HFFc6 (cell line): ENCODE data around the gene CACNA1H. TPM values are rescaled to one million over a fixed set of nuclear protein-coding genes. Genes with fewer than 3 reads are reported as not detected.

Source experiments
- DNase-seq: peaks from one replicate; pipeline ENCODE4 v3.0.0-alpha.2; 2018
- H3K27ac Mint-ChIP-seq: 2 replicates; pipeline ENCODE4 v1.8.0; 2020; ENCODE audit warnings: mild to moderate bottlenecking, mixed read lengths
- H3K27me3 Mint-ChIP-seq: 2 replicates; pipeline ENCODE4 v1.8.0; 2021; ENCODE audit warnings: mild to moderate bottlenecking, moderate library complexity, mixed read lengths; ENCODE audit not compliant: insufficient read depth
- H3K36me3 Mint-ChIP-seq: 2 replicates; pipeline ENCODE4 v1.8.0; 2021; ENCODE audit warnings: low read depth, mixed read lengths
- H3K4me1 Mint-ChIP-seq: 2 replicates; pipeline ENCODE4 v1.8.0; 2020; ENCODE audit warnings: low read depth, mixed read lengths
- H3K4me3 Mint-ChIP-seq: 2 replicates; pipeline ENCODE4 v1.8.0; 2020; ENCODE audit warnings: mild to moderate bottlenecking, moderate library complexity, mixed read lengths
- H3K9me3 Mint-ChIP-seq: 2 replicates; pipeline ENCODE4 v1.8.0; 2020; ENCODE audit warnings: mild to moderate bottlenecking, mixed read lengths
- total RNA-seq, 6 experiments: library from RNA; stranded (reverse); fragmentation: NEBNext Ultra II Directional; extraction: Animal tissue kit (Norgen Biotek cat#: 25700); gene quantifications; 2 replicates in 1 of 6; 3 replicates in 5 of 6; pipeline ENCODE4 v1.2.3, GENCODE V29; 2021
- TF ChIP-seq, protein P1 (sequence below): fragments of 200-600 bp; sonication (generic); IDR thresholded peaks from 2 replicates; pipeline ENCODE4 v1.5.0; 2021; ENCODE audit warnings: antibody characterized with exemption, mild to moderate bottlenecking

CACNA1H gene
- total RNA-seq, 6 experiments from 2014 or later, result 0.03 to 0.05 TPM; not detected in 4

DNA sequence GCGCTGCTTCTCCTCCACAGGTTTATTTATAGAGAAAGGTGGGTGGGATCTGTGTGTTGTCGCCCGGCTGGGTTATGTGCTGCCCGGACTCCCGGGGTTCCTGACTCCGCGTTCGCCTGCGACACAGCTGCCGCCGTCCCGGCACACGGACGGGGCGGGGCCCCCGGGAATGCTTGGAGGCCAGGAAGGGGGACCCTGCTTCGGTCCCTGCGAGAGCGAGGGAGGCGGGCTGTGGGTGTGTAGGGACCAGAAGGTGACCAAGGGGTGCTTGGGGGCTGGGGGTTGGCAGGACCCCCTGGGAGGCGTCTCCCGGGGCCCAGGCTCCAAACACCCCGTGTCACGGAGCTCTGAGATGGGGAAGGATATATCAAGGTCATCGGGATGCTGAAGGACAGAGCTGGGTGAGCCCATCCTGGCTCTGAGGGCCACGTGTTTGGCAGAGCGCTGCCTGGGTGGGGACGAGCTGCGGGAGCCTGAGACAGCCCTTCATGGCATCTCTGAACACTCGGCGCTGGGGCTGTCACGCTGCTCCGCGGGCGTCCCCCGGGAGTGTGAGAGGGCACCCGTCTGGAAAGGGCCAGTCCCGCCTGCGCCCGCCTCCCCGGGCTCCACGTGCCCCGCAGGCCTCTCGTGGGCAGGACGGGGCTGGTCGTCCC is 4.2 kb downstream of the CACNA1H start:
- Mint-ChIP-seq H3K27me3 (peaks cover 2% of the 10 kb centered on the region), H3K36me3 (no peaks in the 10 kb centered on the region), H3K4me1 (no peaks in the 10 kb centered on the region), H3K27ac (no peak overlapping the region), H3K4me3 (no peak overlapping the region), H3K9me3 (no peaks in the 10 kb centered on the region)
- no peak for DNase-seq
- TF ChIP-seq, protein P1, sequence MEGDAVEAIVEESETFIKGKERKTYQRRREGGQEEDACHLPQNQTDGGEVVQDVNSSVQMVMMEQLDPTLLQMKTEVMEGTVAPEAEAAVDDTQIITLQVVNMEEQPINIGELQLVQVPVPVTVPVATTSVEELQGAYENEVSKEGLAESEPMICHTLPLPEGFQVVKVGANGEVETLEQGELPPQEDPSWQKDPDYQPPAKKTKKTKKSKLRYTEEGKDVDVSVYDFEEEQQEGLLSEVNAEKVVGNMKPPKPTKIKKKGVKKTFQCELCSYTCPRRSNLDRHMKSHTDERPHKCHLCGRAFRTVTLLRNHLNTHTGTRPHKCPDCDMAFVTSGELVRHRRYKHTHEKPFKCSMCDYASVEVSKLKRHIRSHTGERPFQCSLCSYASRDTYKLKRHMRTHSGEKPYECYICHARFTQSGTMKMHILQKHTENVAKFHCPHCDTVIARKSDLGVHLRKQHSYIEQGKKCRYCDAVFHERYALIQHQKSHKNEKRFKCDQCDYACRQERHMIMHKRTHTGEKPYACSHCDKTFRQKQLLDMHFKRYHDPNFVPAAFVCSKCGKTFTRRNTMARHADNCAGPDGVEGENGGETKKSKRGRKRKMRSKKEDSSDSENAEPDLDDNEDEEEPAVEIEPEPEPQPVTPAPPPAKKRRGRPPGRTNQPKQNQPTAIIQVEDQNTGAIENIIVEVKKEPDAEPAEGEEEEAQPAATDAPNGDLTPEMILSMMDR, result no peak

DNA sequence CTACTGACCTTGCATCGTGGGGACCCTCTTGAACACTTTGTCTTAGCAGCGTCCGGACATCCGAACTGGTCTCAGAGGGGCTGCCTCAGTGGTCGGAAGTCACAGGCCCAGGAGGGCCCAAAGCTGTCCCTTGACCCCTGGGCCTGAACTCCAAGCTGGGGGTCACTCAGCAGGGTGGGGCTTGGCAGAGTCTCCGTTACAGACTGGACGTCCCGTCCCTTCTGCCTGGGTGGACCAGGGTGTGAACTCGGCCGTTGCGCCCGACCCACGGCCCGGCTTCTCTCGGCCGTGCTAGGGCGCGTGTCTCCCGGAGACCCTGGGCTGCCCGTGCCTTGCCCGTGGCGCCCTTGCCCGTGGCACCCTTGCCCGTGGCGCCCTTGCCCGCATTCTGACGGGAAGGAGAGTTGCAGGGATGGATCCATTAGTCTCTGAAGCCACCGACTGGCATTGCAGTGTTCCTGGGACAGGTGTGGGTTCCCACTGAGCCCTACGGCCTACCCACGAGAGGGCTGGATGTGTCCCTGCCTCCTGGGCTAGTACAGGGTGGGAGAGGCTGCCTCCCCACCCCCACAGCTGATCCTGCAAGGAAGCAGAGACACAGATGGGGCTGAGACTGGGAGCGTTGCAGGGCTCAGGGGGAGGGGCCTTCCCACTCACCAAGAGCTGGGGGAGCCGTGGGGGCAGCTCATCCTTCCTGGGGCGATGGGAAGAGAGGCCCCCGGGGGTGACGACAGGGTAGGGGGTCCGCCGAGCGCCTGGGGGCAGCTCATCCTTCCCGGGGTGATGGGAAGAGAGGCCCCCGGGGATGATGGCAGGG is 4.9 kb downstream of the CACNA1H start:
- no peak overlapping the region for H3K4me3 Mint-ChIP-seq
- no peaks in the 10 kb centered on the region for H3K36me3 Mint-ChIP-seq
- H3K27me3 Mint-ChIP-seq, result peaks cover 2% of the 10 kb centered on the region
- no peaks in the 10 kb centered on the region for H3K9me3 Mint-ChIP-seq
- H3K27ac Mint-ChIP-seq, result no peak overlapping the region
- no peak for DNase-seq
- H3K4me1 Mint-ChIP-seq, result no peaks in the 10 kb centered on the region
- TF ChIP-seq, protein P1, result no peak

DNA sequence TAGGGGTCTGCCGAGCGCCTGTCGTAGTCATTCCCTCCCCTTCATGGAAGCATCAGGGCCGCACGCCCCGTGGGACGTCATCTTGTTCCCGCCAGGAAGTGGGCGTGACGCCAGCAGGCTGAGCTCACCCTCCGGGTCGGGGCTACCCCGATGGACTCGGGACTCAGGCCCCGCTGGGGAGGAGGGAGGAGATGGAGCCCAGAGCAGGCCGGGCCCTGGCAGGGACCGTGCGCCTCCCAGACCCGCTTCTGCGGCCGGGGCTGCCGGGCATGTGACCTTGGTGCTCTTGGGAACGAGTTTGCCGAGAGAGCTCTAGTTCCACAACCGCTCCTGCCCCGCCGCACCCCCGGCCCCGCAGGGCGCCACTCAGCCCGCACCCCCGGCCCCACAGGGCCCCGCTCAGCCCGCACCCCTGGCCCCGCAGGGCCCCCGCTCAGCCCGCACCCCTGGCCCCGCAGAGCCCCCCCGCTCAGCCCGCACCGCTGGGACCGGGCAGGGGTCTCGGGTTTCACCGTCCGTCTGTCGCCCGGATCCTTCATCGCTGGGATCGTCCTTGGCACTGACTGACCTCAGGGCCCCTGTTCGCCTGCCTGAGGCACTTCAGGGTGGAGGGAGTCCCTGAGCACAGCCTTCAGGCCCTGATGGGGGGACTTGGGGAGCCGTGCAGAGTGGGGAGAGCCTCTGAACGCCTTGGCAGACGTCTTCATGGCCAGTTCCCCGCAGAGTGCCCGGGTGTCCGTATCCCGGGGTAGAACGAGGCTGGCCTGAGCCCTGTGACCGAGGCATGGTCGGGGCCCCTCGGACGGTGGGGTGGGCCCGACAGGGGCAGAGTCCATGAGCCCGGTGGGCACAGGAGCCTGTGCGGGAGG is 5.8 kb downstream of the CACNA1H start:
- Mint-ChIP-seq H3K36me3 (no peaks in the 10 kb centered on the region), H3K4me1 (no peaks in the 10 kb centered on the region), H3K4me3 (no peak overlapping the region), H3K9me3 (no peaks in the 10 kb centered on the region), H3K27me3 (peaks cover 2% of the 10 kb centered on the region), H3K27ac (no peak overlapping the region)
- no peak for DNase-seq
- TF ChIP-seq, protein P1, result no peak

DNA sequence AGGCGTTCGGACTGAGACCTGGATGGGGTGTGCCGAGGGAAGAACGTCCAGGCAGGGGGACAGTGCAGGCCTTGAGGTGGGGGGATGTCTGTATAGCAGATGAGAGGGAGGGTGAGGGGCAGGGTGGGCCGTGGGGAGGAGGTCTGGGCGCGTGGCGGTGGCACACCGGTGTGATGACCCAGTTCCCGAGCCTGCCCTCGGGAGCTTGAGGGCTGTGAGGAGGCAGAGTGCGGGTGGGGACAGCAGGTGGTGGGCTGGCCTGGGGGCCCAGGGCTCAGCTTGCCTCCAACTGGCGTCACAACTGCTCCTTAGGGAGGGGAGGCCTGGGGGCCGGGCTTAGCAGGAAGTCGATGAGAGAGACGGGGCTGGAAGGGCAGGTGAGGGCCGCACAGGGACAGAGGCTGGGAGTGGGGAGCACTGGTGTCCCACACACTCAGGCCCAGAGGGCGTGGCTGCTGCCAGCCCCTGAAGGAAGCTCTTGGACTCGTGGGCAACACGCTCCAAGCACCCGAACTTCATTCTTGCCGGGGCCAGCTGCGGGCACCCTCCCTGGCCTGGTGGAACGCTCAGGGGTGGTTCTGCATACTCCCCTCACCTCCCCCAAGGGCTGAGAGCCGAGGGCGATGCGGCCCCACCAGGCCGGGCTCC is 6.5 kb downstream of the CACNA1H start:
- Mint-ChIP-seq H3K4me1 (no peaks in the 10 kb centered on the region), H3K27ac (no peak overlapping the region), H3K27me3 (peaks cover 1% of the 10 kb centered on the region), H3K36me3 (no peaks in the 10 kb centered on the region), H3K9me3 (no peaks in the 10 kb centered on the region), H3K4me3 (no peak overlapping the region)
- TF ChIP-seq, protein P1, result no peak
- no peak for DNase-seq
